HG03342 (cell line): ENCODE results near the gene CNPY4.
"Not testable (repeated sequence)": the region's sequence is repeated elsewhere in the genome, so short reads cannot be mapped to it uniquely, and the experiment has no call there.

Experiments
- ATAC-seq: cut with Tn5 transposase; IDR thresholded peaks from one replicate; pipeline ENCODE4 v1.9.1; 2021; ENCODE audit warnings: mild to moderate bottlenecking, moderate library complexity; ENCODE audit not compliant: unreplicated experiment

Gene CNPY4

DNA sequence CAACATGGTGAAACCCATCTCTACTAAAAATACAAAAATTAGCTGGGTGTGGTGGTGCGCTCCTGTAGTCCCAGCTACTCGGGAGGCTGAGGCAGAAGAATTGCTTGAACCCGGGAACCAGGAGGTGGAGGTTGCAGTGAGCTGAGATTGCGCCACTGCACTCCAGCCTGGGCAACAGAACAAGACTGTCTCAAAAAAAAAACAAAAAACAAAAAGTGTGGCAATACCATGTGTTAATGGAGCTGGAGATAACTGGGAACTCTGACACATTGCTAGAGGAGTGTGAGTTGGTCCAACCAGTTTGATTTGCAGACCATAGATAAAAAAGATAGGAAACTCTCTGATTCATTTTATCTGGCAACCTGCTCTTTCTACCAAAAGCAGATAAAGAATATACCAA, 26.9 kb downstream of the CNPY4 start:
- ATAC-seq, result not testable (repeated sequence)

DNA sequence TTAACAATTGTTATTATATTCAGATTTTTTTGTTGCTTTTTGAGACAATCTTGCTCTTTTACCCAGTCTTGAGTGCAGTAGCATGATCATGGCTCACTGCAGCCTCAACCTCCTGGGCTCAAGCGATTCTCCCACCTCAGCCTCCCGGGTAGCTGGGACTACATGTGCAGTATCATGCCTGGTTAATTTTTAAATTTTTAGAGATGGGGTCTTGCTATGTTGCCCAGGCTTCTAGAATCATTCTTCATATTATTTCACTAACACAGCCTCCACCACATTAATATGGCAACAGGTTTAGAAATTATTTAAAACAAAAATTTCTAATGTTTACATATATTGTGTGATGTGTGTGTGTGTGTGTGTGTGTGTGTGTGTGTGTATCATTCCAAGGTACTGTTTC, 27.8 kb downstream of the CNPY4 start:
- no peak for ATAC-seq

GRCh38 chr7:100148225-100148558, 28.8 kb downstream of the CNPY4 start:
- no peak for ATAC-seq

DNA sequence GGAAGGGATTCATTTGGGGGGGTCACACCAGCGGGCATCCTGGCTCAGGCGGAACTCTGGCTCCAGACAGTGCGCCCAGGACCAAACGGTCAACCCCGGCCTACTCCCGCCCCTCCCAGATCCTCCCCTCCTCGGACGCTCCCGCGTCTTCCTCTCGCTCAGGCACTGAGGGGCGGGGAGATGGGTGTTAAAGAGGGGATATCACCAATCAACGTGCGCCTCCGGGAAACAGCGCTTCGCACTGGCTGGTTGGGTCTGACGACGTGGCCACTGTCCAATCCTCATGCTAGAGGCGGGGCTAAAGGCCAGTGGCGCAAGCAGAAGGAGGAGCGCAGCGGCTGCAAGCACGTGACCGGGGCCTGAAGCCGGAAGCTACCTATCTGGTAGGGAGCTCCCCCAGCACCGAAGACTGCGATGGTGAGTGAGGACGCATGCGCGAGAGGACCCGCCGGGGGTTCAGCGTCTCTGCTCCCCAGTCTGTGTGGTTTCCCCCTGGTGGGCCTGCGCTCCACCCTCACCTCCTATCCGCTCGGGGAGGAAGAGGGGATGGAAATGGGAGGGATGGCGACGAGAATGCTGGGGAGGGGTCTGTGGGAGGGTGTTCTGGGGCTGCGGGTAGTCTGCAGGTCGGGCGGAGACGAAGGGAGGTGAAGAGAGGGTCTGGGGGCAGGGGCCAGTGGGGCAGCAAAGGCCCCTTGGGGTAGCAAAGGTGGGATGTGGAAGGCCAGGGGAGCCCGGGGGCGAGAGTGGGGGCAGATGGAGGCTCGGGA, 29.3 kb downstream of the CNPY4 start, which contains the start of gene LAMTOR4:
TSS of gene LAMTOR4 (plus strand) at position 360 of the 770 bp plus-strand sequence. CDS start at position 415, 55 bp downstream.
- peak; percentile 96 for ATAC-seq

DNA sequence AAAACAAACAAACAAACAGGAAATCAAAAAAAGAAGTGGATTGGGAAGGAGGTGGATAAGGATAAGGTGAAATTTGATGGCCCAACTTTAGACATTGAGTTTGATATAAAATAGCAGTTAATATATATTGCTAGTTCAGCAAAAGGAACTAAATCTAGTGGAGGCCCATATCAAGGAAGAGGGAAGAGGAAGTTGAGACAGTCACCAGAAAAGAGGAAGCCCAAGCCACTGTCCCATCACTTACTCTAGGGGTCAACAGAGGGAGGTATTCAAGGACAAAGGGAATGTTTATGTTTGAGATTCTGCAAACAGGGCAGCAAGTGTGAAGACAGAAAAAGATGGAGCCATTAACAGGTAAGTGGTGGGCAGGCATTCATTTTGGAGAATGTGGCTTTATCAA, 33.0 kb downstream of the CNPY4 start:
- ATAC-seq, result no peak

DNA sequence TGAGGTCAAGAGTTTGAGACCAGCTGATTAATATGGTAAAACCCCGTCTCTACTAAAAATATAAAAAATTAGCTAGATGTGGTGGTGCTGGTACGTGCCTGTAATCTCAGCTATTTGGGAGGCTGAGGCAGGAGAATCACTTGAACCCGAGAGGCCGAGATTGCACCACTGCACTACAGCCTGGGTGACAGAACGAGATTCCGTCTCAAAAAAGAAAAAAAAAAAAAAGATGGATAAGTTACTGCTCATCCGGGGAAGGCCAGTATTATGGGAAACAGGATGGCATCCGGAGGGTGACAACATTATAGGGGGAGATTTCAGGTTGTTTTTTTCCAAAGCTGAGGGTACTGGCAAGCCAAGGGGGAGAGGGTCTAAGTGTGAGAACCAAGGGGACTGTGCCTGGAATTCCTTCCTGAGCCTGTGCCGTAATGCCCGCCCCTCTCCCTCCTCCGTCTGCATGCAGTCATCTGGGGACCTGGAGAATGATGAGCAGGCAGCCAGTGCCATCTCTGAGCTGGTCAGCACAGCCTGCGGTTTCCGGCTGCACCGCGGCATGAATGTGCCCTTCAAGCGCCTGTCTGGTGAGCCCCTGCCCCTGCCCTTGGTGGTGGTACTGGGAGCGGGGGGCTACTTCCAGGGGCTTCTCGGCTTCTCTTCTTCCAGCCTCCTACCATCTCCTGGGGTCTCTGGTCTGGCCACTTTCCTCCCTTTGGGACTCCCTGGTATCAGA, 33.7 kb downstream of the CNPY4 start:
- no peak for ATAC-seq

- no peak for ATAC-seq
Measured at GRCh38 chr7:100153708-100154535, 34.5 kb downstream of the CNPY4 start.

GRCh38 chr7:100154651-100155491, 35.4 kb downstream of the CNPY4 start:
- no peak for ATAC-seq

DNA sequence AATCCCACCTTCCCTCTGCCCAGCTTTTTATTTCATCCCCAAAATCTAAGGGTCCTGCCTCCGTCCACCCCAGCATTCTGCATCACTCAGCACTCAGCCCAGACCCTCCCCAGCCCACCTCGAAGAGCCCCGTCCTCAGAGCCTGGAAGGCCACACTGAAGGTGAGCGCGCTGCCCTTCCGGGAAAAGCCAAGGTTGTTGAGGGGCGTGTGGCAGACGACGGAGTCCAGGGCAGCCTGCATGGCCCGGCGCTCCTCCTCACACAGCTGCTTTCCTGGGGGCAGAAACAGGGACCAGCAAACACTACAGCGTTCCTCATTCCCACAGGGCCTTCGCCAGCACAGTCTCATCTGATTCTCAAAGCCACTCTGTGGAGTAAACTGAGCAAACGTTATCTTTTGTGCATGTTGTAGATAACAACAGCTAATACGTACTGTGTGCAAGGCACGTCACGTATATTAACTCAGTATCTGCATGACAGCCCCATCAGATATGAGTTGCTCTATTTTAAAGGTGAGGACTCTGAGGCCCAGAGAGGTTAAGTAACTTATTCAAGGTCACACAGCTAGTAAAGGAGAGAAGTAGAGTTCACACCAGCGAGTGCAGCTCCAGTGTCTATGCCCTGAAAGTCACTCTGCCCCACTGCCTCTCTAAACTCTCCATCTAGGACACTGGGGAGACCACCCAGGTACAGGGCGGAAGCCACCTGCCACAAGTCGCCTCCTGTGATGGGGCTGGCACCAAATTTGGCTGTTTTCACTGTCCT, 36.3 kb downstream of the CNPY4 start:
- no peak for ATAC-seq

DNA sequence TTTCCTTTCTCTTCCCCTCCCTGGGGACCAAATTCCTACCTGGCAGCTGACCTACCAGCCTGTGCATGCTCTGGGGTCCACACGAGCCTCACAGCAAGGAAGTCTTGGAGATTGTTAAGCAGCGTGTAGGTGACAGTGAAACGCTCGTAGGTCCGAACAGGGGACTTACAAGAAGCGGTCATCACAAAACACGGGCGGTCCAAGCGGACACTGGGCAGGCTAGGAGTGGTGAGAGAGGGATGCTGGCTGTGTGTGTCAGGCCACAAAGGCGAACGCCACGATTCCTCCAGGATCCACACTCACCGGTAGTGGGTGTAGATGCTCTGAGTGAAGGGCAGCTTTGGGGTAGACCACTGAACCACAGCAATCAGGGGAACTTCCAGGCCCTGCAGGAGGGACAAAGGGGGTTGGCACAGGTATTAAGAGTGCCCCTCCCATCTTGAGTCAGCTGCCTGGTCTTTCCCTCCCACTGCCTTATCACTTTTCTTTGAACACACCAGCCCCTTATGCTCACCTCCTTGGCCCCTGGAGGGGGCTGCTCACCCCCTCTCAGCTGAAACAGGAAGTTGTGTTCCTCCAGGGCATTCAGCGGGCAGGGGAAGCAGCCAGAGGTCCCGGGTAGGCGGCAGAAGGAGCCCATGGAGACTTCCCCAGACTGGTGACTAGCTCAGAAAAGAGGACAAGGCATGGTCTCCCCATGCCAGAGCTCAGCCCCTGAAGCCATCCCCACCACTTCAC, 37.1 kb downstream of the CNPY4 start:
- ATAC-seq, result no peak

DNA sequence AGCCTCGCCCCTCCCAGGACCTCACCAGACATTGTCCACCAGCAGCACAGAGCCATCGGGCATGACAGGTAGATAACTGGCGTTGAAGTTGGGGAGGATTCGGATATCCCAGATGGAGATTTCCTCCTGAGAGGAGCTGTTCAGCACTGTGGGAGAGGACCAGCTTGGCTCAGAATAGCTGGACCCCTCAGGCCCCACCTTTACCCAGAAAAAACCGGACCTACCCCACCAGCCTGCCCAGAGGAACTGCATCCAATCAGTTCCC, 37.6 kb downstream of the CNPY4 start:
- no peak for ATAC-seq

GRCh38 chr7:100157334-100158228, 38.1 kb downstream of the CNPY4 start:
- ATAC-seq, result no peak

- ATAC-seq, result peak; percentile 69
Measured at GRCh38 chr7:100158229-100159098, 39.0 kb downstream of the CNPY4 start, which contains the start of gene TRAPPC14. Gene TRAPPC14, minus strand, starts transcription at chr7:100158723. Its CDS starts 224 bp downstream, at chr7:100158499.

DNA sequence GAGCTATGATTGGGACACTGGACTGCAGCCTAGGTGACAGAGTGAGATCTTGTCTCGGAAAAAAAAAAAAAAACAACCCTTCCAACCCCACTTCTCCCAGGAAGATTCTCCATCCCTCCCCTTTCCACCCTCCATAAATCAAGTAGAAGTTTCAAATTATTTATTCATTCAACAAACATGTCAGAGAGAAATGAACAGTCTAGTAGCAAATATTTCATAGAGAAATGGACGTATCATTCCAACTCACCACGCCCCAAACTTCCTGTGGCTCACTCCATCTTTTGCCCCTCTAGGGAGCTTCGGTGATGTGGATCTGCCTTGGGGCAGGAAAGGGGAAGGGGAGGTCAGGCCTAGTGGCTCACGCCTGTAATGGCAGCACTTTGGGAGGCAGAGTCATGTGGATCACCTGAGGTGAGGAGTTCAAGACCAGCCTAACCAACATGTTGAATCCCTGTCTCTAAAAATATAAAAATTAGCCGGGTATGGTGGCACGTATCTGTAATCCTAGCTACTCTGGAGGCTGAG, 39.7 kb downstream of the CNPY4 start:
- no peak for ATAC-seq

DNA sequence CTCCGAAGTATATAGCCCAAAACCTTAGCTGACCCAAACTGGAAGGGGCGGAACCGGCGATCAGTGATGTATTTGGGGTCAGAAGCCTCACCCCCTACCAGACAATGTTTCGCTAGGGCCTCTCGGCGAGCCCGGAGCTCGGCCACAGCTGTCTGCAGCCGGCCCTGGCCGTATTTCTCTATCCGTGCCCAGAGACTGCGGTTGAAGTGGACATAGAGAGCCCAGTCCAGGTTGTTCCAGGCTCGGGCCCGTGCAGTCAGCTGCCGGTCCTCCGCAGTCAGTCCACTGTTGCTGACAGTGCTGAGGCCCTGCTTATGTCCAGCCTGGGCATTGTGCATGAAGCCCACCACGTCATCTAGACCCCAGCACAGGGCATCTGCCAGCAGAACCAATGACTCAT, 40.6 kb downstream of the CNPY4 start:
- ATAC-seq, result no peak

DNA sequence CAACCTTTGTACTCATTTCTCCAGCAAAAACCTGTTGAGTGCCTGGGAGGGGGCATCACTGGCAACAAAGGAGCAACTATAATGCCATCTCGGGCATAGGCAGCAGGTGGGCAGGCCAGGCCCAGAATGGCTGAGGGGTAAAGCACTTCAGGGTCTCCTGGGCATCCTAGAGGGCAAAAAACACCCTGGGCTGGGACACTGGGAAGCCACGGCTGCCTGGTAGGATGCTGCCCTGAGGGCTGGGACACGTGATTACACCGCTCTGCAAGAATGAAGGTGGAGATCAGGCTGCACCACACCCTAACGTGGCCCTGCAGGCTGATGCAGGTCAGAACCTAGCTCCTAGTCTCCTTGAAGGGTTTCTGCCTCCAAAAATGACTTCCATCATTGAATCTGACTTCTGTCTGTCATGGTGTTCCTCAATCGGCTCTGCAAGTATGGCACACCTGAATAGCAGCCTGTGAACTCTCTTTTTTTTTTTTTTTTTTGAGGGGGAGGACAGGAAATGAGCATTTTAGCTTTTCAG, 43.6 kb downstream of the CNPY4 start:
- ATAC-seq, result no peak

DNA sequence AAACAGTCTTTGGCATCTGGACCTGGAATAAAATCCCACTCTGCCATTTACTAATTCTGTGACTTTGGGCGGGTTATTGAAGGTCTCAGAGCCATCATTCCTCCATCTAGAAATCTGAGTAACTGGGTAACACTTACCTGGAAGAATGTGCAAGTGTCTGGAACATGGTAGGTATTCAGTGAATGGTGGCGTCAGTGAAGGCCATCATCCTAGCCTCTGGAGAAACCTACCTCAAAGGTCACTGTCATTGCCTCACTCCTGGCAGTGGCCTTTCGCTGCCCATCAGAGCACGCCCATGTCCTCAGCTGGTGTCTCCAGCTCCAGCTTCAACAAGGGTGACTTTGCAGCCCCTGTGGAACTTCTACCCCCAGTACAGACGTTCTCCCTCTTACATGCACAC, 44.4 kb downstream of the CNPY4 start:
- no peak for ATAC-seq
